NCI-H1092 treated with DMSO at 0.1 percent for 48 hours (cell line): ENCODE measurements around the gene SLAMF6.
"Not testable (repeated sequence)": the region's sequence is repeated elsewhere in the genome, so short reads cannot be mapped to it uniquely, and the experiment has no call there.

ENCODE experiments used
- DNase-seq: peaks from one replicate; lab custom pipeline; 2025; lab: John Stamatoyannopoulos, UW

The SLAMF6 gene

GRCh38 chr1:160504651-160505050 lies 18.4 kb downstream of the SLAMF6 start:
- DNase-seq = no peak

DNA sequence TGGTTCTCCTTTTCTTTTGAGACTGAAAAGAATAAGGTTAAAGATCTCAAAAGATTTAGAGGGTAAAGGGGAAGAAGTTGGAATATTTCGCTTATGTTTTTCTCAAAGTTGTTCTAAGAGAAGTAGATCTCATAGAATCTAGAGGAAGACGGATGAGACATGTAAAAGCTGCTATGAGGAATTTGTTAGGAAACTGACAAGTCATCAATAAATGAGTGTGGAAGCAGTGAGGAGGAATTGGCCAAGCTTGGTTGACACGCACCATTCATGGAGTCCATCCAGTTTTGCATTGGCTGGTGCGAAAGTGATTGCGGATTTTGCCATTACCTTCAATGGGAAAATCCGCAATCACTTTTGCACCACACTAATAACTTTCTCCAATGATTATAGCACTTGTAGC lies 20.0 kb downstream of the SLAMF6 start:
- no peak for DNase-seq

DNA sequence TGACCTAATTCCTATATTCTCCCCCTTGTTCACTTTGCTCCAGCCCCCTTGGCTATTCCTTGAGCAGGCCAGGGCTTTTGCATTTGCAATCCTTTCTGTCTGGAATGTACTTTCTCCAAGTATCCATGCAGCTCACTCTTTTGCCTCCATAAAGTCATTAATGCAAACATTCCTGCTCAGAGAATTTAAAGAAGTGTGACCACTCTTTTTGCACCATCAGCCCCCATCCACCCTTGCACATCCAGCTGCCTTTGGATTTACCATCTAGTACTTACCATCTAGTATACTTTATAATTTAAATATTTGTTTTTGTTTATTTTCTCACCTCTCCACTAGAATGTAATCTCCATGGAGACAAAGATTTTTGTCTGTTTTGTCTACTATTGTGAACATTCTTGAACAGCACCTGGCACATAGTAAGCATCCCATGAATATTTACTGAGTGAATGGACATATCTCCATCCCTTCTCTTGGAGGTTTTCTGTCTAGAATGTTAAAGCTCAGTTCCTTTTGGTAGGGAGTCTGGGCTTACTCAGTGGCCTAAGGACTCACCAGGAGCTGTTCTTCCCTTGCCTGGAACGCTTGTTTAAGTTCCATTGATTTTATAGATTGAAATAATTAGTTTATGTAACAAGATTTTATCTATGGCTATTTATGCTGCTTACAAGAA lies 22.6 kb downstream of the SLAMF6 start:
- DNase-seq = no peak

DNA sequence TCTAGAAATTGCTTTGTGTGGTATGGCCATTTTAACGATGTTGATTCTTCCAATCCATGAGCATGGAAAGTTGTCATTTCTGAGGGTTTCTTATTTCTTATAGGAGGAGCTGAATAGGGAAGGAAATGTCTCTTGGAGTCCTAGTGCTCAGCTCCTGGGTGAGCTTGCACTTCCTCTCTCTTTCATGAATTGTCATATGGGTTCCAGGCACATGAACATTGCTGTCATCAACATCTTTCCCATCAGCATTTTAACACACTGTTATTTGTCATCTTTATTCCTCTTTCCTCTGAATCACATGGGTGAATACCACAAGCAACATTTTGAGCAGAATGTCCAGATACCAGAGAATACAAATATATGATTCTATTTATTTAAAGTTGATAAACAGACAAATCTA lies 23.4 kb downstream of the SLAMF6 start:
- no peak for DNase-seq

- not testable (repeated sequence) for DNase-seq
Observed at GRCh38 chr1:160498301-160499065, 24.6 kb downstream of the SLAMF6 start.

- no peak for DNase-seq
Observed at GRCh38 chr1:160496334-160496733, 26.7 kb downstream of the SLAMF6 start.

DNA sequence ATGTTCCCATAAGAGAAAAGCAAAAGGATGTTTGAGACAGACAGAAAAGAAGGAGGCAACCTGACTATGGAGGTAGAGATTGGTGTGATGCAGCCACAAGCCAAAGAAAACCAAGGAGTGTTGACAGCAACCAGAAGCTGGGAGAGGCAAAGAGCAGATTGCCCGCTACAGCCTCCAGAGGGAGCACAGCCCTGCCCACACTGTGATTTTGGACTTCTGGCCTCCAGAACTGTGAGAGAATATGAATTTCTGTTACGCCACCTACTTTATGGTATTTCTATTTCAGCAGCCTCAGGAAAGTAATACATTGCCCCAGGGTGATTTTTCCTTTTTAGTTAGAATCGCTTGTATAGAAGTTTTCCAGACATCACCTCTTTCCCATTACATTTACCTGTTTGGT lies 28.4 kb downstream of the SLAMF6 start:
- no peak for DNase-seq

GRCh38 chr1:160492617-160493016 lies 30.4 kb downstream of the SLAMF6 start:
- DNase-seq = no peak

- DNase-seq = no peak
Observed at GRCh38 chr1:160491981-160492380, 31.1 kb downstream of the SLAMF6 start.

DNA sequence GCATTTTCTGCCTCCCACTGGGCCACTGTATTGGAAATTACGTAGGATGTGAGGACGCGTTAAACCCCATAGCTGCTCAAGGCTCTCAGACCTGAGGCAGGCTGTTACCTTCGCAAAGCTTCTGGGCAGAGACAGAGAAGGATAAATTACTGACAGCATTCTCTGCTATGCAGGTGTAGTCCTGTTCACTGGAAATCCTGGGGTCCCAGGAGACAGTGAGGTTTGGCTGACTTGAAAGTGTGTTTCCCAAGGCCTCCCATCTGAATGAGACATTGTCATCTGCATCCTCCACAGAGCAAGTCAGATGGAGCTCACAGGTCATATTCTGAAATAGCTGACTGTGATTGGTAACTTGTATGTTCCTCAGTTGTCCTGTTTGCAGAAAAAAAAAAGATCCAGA lies 32.0 kb downstream of the SLAMF6 start:
- no peak for DNase-seq

GRCh38 chr1:160489513-160490261 lies 33.4 kb downstream of the SLAMF6 start:
- DNase-seq = no peak

DNA sequence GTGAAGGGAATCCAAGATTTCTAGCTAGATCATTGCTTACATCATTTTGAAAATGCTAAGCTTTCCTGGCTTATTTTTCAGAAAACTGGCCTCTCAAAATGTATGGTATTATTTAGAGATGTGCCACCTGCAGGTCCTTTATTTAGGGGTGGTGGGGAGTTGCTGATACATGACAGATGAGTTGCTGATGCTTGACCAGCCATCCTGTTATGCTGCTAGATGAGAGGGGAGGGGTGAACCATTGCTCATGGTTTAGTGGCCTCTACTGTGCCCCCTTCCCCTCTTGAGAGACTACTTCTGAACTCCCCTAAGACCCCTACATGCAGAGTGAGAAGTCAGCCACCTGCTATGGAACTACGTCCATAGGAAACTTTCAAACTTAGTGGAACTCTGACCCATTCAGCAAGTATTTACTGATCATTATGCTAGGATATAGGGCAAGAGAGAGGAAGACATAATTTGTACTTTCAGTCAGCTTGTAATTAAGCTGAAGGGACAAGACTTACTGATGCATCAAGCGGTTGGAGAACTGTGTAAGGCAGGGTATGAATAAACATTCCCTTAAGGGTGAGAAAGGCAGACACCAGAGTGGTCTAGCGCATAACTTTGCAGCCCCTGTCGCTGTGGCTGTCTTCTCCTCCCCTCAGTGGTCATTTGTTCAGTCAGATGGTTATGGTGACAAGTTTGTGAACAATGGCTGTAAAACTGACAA lies 34.6 kb downstream of the SLAMF6 start:
- no peak for DNase-seq

GRCh38 chr1:160486453-160486852 lies 36.6 kb downstream of the SLAMF6 start:
- no peak for DNase-seq

GRCh38 chr1:160483505-160484185 lies 39.4 kb downstream of the SLAMF6 start:
- DNase-seq = no peak

- no peak for DNase-seq
Observed at GRCh38 chr1:160481979-160482596, 41.0 kb downstream of the SLAMF6 start.

DNA sequence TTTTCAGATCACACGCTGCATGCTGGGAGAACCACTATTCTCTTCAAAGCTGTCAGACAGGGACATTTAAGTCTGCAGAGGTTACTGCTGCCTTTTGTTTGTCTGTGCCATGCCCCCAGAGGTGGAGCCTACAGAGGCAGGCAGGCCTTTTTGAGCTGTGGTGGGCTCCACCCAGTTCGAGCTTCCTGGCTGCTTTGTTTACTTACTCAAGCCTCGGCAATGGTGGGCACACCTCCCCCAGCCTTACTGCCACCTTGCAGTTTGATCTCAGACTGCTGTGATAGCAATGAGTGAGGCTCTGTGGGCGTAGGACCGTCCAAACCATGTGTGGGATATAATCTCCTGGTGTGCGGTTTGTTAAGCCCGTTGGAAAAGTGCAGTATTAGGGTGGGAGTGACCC lies 42.3 kb downstream of the SLAMF6 start:
- DNase-seq = not testable (repeated sequence)

- DNase-seq = not testable (repeated sequence)
Observed at GRCh38 chr1:160479091-160479490, 44.0 kb downstream of the SLAMF6 start.

DNA sequence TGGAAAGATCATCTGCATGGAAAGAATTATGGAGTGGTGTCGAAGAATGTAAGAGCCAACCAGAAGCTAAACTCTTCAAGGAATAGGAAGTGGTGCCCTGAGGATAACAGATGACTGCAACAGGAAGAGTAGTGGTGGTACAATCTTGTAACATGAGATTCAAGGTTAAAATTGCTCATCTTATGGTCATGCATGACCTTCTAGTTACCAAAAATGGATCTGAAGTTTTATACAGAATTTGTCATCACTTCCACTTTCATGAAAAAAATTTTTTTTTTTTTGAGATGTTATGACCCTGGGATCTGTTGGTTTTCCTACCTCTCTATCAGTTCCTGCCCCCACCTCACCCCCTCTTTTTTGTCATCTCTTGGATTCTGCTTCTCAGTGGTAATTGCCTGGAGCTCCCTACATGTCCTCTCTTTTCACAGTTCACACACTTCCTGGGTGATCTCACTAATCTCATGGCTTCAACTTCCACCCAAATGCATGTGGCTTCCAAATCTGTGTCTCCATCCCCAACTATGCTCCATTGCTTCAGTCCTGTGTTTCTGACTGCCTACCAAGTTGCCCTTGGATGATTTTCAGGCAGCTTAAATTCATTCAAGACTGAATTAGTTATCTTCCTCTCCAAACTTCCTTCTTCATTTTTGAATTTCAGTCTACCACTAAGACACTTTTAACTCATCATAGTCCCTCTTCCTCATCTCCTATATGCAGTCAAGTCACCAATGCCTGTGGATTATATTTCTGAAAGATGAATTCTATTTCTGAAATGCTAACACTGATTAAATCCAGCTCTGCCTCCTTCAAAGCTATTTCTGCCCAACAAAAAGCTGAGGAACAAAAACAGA lies 48.4 kb downstream of the SLAMF6 start:
- DNase-seq = no peak

DNA sequence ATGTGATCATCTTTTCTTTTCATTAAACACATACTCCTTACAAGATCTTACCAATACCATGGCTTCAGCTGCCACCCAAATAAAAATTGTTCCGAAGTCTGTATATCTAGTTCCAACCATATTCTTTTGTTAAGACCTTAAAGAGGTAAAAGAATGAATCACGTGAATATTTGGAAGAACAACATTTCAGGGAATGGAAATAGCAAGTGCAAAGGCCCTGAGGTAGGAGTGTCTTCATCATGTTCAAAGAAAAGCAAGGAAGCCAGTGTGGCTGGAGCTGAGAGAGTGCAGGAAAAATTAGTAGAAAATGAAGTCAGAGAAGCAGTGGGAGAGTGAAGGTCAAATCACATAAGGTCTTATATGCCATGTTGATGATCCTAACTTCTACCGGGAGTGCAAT lies 50.9 kb downstream of the SLAMF6 start:
- DNase-seq = no peak

DNA sequence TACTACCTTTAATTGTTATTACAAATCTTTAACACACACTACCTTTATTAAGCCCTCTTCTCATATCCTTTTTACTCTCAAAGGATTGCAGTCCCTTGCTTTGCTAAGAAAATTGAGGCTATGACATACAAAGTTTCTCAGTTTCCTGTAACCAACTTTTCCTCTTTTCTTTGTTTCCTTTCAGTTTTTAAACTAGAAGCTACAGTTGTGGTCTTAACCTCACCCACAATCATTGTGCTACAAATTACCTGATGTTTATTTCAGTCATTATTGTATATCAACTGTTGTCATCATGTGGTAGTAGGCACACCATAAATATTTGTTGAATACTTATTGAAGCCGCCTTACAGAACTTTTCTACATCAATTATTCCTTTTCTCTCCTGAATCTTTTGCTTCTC lies 51.8 kb downstream of the SLAMF6 start:
- DNase-seq = no peak
